GM21717 (cell line): ENCODE results near the gene MTERF1.

ENCODE experiments used
- ATAC-seq: cut with Tn5 transposase; IDR thresholded peaks from one replicate; pipeline ENCODE4 v1.9.1; 2021; ENCODE audit warnings: mild to moderate bottlenecking, moderate library complexity; ENCODE audit not compliant: unreplicated experiment

The MTERF1 gene

GRCh38 chr7:91835826-91836368 lies 44.6 kb downstream of the MTERF1 start:
- no peak for ATAC-seq

- no peak for ATAC-seq
Measured at GRCh38 chr7:91835091-91835825, 45.2 kb downstream of the MTERF1 start.

DNA sequence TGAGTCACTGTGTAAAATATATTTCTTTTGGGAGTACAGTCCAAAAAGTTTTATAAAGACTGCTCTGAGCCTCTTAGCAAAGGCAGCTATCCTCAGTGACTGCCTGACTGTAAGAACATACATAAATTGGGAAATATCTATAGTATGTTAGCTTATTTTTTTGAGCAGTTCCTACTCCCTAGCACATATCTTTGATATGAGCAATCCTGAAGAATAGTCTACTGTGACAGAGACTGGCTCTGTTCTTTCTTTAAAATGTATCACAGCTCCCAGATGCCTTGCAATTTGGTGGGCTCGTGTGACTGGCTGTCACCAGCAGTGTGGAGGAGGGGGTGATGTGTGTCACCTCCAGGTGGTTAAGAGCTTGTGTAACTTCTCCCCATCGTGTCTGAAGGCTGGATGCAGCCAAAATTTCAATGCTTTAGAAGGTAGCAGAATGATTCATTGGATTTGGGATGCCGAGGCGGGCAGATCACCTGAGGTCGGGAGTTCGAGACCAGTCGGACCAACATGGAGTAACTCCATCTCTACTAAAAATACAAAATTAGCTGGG lies 47.9 kb downstream of the MTERF1 start:
- no peak for ATAC-seq

GRCh38 chr7:91827169-91827568 lies 53.3 kb downstream of the MTERF1 start:
- no peak for ATAC-seq

- ATAC-seq: no peak
Measured at GRCh38 chr7:91826377-91826776, 54.1 kb downstream of the MTERF1 start.

- no peak for ATAC-seq
Measured at GRCh38 chr7:91824201-91824600, 56.3 kb downstream of the MTERF1 start.
